Ectodermal cell (in vitro differentiated cells): Measurements from ENCODE around the gene DAAM1.

Experiments
- H3K27ac ChIP-seq: 2 replicates; pipeline ENCODE4 v1.7.0; 2013; ENCODE audit warnings: mild to moderate bottlenecking, low read depth, low read length; ENCODE audit not compliant: insufficient read depth, poor library complexity, severe bottlenecking
- H3K27me3 ChIP-seq: 2 replicates; pipeline ENCODE4 v1.7.0; 2013; ENCODE audit warnings: mild to moderate bottlenecking, low read length; ENCODE audit not compliant: insufficient read depth, control insufficient read depth, poor library complexity, severe bottlenecking
- H3K36me3 ChIP-seq: one replicate; pipeline ENCODE4 v1.7.0; 2013; ENCODE audit warnings: low read length; ENCODE audit not compliant: control insufficient read depth, insufficient read depth
- H3K4me1 ChIP-seq: one replicate; pipeline ENCODE4 v1.7.0; 2013; ENCODE audit warnings: low read length; ENCODE audit not compliant: control insufficient read depth, insufficient read depth
- H3K4me3 ChIP-seq: 2 replicates; pipeline ENCODE4 v1.7.0; 2013; ENCODE audit warnings: low read depth, low read length, control low read depth; ENCODE audit not compliant: insufficient read depth
- H3K9me3 ChIP-seq: 2 replicates; pipeline ENCODE4 v1.7.0; 2013; ENCODE audit warnings: mild to moderate bottlenecking, low read length, moderate library complexity; ENCODE audit not compliant: control insufficient read depth
- WGBS, 2 experiments: methylation state at CpG; one replicate each; pipeline ENCODE4 v1.1.7; 2013; ENCODE audit warnings: missing lambda C conversion rate in 2 of 2; 5-methylcytosine and 5-hydroxymethylcytosine counted together

DAAM1 gene

DNA sequence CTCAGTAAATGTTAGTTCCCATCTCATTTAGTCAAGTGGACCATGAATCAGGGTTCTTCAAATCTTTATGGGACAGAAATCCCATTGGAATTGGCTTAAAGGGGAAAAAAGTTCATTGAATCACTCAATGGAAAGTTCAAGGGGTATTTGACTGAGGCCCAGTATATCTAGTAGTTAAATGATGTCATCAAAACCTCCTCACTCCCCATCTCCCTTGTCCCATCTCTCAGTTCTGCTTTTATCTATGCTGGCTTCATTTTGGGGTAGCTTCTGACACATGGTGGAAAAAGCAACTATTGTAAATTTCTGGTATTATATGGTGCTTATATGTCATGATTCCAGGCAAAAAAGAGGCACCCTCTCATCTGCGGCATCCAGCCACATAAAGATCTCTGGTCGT is 51.9 kb downstream of the DAAM1 start:
- no peaks in the 10 kb centered on the region for H3K4me1 ChIP-seq
- H3K27me3 ChIP-seq: no peaks in the 10 kb centered on the region
- no peak overlapping the region for H3K27ac ChIP-seq
- no peak overlapping the region for H3K4me3 ChIP-seq
- no peaks in the 10 kb centered on the region for H3K36me3 ChIP-seq
- WGBS, 2 experiments: 96 to 97% methylated on average over 2 of the region's 2 CpGs
- H3K9me3 ChIP-seq: no peaks in the 10 kb centered on the region

DNA sequence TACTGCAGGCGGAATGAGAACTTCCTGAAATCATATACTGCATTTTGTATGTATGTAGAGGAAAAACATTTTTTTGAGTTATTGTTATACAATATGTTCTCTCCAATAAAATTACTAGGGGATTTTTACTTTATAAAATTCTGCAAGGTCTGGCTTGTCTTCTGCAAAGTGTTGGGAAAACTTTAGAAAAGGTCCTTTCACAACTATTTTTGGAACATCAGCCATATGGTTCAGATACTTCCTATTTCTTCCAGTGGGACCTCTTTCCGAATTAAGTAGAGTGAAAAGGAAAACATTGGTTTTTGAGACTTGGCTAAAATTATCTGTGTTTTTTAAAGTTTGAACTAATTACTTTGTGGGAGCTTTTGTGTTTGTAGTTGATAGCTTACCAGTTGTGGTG is 52.7 kb downstream of the DAAM1 start:
- no peaks in the 10 kb centered on the region for H3K4me1 ChIP-seq
- H3K36me3 ChIP-seq: no peaks in the 10 kb centered on the region
- WGBS, 2 experiments: 92 to 100% methylated on average over 2 of the region's 2 CpGs
- no peak overlapping the region for H3K27ac ChIP-seq
- H3K4me3 ChIP-seq: no peak overlapping the region
- no peaks in the 10 kb centered on the region for H3K27me3 ChIP-seq
- H3K9me3 ChIP-seq: no peaks in the 10 kb centered on the region

DNA sequence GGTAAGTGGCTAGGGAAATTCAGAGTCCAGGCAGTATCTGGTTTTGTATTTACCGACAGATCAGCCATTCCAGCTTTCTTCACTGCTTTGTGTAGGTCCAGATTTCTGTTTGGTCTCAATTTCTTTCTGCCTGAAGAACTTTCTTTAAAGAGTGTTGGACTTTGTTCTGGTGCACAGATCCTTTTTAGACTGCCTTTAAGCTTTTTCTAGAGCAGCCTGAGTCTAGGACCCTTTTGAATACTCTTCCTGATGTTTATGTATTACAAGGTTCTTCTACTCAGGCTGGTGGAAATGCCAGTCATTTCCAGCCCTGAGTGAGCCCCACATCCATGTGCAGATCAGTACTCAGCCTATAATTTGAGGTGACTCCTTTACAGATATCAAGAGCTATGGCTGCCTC is 54.7 kb downstream of the DAAM1 start:
- H3K9me3 ChIP-seq: no peaks in the 10 kb centered on the region
- H3K4me1 ChIP-seq: peaks cover 5% of the 10 kb centered on the region
- H3K4me3 ChIP-seq: no peak overlapping the region
- H3K27ac ChIP-seq: no peak overlapping the region
- no peaks in the 10 kb centered on the region for H3K36me3 ChIP-seq
- no peaks in the 10 kb centered on the region for H3K27me3 ChIP-seq
- WGBS, 2 experiments: 93 to 100% methylated on average over 1 of the region's 1 CpG

DNA sequence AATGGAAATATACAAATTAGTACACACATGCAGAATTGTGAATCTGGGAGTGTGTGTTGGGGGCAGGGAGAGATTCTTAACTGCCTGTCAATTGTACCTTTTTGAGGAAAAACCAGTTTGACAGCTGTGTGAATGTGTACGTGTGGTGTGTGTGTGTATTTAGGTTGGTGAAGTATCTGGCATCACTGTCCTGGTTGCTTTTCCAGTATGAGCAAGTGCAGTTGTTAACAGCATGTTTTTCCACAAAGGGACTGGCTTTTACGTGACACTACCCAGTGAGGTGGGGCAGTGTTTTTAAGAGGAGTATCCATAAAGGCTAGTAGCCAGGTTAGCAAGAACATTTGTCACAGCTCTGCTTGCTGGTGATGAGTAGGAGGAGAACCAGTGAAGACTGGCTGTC is 56.1 kb downstream of the DAAM1 start:
- H3K36me3 ChIP-seq: no peaks in the 10 kb centered on the region
- WGBS, 2 experiments: 88% methylated on average over 2 of the region's 2 CpGs
- no peaks in the 10 kb centered on the region for H3K9me3 ChIP-seq
- no peaks in the 10 kb centered on the region for H3K27me3 ChIP-seq
- peaks cover 5% of the 10 kb centered on the region for H3K4me1 ChIP-seq
- H3K4me3 ChIP-seq: no peak overlapping the region
- H3K27ac ChIP-seq: no peak overlapping the region

DNA sequence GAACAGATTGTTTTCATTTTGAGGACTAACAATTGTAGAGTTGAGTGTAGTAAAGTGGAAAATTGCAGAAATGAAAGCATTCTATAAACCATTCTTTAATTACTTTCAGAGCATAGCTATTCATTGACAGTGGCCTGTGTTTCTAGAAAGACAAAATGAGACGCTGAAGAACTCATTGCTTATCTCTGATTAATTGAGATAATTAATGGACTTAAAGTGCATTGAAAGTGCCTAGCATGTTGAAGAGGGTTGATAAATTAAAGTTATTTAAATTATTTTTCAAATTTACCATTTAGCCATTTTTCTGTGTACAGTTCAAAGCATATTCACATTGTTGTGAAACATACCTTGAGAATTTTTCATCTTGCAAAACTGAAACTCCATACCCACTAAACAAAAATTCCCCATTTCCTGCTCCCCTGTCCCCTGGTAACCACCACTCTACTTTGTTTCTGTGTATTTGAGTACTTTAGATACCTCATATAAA is 57.4 kb downstream of the DAAM1 start:
- Histone ChIP-seq H3K27me3 (no peaks in the 10 kb centered on the region), H3K9me3 (no peaks in the 10 kb centered on the region), H3K4me1 (peaks cover 5% of the 10 kb centered on the region), H3K36me3 (no peaks in the 10 kb centered on the region), H3K4me3 (no peak overlapping the region), H3K27ac (no peak overlapping the region)
- WGBS, 2 experiments: 73 to 95% methylated on average over 1 of the region's 1 CpG

DNA sequence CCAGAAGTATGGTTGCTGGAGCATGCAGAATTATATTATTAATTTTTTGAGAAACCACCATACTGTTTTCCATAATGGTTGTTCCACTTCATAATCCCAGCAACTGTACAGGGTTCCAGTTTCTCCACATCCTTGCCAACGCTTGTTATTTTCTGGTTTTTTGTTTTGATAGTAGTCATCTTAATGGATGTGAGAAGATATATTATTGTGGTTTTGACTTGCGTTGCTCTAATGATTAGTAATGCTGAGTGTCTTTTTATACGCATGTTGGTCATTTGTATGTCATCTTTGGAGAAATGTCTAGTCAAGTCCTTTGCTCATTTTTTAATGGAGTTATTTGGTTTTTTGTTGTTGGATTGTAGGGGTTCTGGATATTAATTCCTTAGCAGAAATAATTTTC is 58.1 kb downstream of the DAAM1 start:
- no peaks in the 10 kb centered on the region for H3K36me3 ChIP-seq
- no peak overlapping the region for H3K27ac ChIP-seq
- WGBS, 2 experiments: 98% methylated on average over 3 of the region's 3 CpGs
- H3K27me3 ChIP-seq: no peaks in the 10 kb centered on the region
- peaks cover 5% of the 10 kb centered on the region for H3K4me1 ChIP-seq
- H3K9me3 ChIP-seq: no peaks in the 10 kb centered on the region
- H3K4me3 ChIP-seq: no peak overlapping the region

DNA sequence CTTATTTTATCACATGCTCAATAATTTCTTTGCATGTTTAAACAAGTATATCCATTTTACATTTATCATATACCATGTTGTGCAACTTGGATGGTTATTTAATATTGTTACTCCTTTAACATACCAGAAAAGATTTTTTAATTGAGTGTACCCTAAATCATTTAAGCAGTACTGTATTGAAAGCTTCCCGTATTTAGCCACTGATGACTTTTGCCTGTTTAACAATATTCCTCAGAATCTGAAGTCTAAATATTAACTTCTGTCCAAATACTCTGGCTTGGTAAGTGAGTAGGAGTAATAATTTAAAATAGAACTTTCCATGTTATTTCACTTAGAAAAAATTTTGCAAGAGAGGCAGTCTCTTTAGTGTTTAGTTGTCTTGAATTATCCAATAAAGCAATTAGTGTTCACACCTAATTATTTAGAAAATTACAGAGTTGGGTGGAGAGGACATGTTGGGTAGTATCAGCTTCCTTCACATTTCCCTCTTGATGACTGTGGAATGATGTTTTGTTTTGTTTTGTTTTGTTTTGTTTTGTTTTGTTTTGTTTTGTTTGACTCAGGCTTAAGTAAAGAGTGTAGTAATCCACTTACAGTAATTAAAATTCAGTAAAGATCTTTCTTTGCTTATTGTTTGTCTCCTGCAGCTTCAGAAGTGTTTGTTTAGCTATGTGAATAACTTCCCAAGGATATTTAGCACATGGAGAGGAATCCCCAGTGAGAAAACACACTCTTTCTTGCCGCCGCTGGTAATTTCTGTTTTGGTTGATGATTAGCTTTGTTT is 59.5 kb downstream of the DAAM1 start:
- no peak overlapping the region for H3K27ac ChIP-seq
- no peak overlapping the region for H3K4me3 ChIP-seq
- 77 to 93% methylated on average over 2 to 3 of the region's 3 CpGs for WGBS, 2 experiments

DNA sequence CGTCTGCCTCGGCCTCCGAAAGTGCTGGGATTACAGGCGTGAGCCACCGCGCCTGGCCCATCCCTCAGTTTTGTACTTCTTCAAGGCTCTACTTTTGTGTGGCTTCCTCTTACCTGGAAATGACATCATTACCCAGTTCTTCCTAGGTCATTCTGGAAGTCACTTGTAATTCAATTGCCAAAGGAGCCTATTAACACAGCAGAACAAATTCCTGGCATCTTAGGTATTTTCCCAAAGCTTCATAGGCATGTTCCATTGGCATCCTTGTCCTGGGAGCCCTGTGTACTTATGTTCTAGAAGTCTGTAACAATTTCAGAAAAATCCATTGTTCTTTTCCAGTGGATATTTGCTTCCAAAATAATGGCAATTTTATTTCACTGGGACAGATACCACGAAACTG is 60.6 kb downstream of the DAAM1 start:
- WGBS, 2 experiments: 93 to 95% methylated on average over 7 of the region's 7 CpGs
- no peaks in the 10 kb centered on the region for H3K9me3 ChIP-seq
- H3K4me1 ChIP-seq: peaks cover 5% of the 10 kb centered on the region
- H3K27me3 ChIP-seq: no peaks in the 10 kb centered on the region
- no peak overlapping the region for H3K4me3 ChIP-seq
- no peak overlapping the region for H3K27ac ChIP-seq
- H3K36me3 ChIP-seq: no peaks in the 10 kb centered on the region

More for the DNA sequence above, 59.5 kb downstream of the DAAM1 start:
- Histone ChIP-seq H3K36me3 (no peaks in the 10 kb centered on the region), H3K4me1 (peaks cover 5% of the 10 kb centered on the region), H3K27me3 (no peaks in the 10 kb centered on the region), H3K9me3 (no peaks in the 10 kb centered on the region)

DNA sequence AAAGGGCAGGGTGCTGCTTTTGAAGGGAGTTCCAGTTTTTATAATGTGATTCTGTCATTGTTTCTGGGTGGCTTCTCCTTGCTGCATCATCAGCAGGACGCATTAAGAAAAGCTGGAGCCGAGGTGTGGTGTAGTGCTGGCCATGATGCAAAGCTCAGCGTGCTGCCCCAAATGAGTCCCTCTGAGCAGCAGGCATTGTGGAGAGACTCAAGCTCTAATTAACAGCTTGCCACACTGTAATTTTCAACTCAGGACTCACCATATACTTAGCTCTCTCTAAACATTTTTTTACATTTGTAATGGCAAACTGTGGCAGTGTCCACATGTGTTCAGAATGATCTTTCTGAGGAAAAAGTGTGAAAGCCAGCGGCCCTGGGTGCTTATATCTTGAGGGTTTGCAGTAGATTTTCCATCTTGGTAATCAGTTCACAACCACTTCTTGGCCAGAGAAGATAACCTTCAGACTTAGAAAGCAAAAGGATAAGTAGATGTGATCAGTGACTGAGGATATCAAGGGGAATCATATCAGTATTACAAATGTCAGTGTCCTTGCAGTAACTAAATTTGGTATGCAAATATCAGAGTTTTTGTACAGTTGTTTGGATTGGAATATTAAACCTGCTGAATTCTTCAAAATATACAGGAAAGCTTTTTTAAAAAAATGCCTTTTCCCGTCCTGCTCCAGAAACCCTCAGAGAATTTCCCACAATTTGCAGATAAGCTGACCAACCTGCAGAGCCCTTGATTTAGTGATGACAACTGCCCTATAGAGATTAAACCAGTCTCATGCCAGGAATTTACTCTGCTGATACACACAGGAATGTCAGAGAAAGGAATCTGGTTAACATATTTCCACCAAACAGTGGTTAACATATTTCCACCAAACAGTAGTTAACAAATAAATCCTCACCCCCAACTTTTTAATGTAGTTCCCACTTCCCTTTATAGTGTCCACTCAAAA is 63.6 kb downstream of the DAAM1 start:
- Histone ChIP-seq H3K27ac (no peak overlapping the region), H3K36me3 (no peaks in the 10 kb centered on the region), H3K27me3 (no peaks in the 10 kb centered on the region), H3K4me3 (no peak overlapping the region), H3K4me1 (peaks cover 12% of the 10 kb centered on the region), H3K9me3 (no peaks in the 10 kb centered on the region)
- WGBS, 2 experiments: 82 to 84% methylated on average over 5 of the region's 5 CpGs
